ENCODE data around the gene MGAT3.
A peak's percentile ranks its signal among the peaks of the same experiment; 100 is the strongest.

The MGAT3 gene

GRCh38 chr22:39444937-39445465, 11.8 kb upstream of the MGAT3 start:
- no peak overlapping the region for H3K27ac ChIP-seq (ENCODE audit: low read depth, low read length)
- no peaks in the 10 kb centered on the region for H3K4me1 ChIP-seq (ENCODE audit: control insufficient read depth, insufficient read depth, low read length)
- H3K36me3 ChIP-seq (ENCODE audit: control insufficient read depth, insufficient read depth, low read length): no peaks in the 10 kb centered on the region
- H3K9ac ChIP-seq (ENCODE audit: low read length): no peak overlapping the region
- no peaks in the 10 kb centered on the region for H3K27me3 ChIP-seq (ENCODE audit: control insufficient read depth, insufficient read depth, low read length)
- H3K4me3 ChIP-seq (ENCODE audit: low read length): no peak overlapping the region

DNA sequence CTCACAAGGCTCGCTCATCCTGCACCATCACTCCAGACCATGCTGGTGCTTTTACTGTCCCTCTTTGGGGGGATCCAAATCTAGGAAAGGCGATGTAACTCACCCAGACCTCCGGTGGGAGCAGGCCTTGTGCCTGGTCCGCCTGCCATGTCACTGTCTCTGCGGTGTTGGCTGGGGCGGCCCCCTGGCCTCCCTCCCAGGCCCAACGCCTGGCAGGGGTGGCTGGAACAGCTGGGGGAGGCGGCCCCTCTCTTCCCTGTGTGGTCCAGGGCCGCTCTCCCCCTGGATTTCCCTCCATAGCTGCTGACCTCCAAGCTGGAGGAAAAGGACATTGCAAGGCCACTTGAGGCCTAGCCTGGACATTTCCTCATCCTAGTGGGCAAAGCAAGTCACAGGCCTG, 11.1 kb upstream of the MGAT3 start:
- Histone ChIP-seq H3K9ac (ENCODE audit: low read length) (no peak overlapping the region), H3K4me3 (ENCODE audit: low read length) (no peak overlapping the region), H3K4me1 (ENCODE audit: control insufficient read depth, insufficient read depth, low read length) (no peaks in the 10 kb centered on the region), H3K27me3 (ENCODE audit: control insufficient read depth, insufficient read depth, low read length) (no peaks in the 10 kb centered on the region), H3K27ac (ENCODE audit: low read depth, low read length) (no peak overlapping the region), H3K36me3 (ENCODE audit: control insufficient read depth, insufficient read depth, low read length) (no peaks in the 10 kb centered on the region)

DNA sequence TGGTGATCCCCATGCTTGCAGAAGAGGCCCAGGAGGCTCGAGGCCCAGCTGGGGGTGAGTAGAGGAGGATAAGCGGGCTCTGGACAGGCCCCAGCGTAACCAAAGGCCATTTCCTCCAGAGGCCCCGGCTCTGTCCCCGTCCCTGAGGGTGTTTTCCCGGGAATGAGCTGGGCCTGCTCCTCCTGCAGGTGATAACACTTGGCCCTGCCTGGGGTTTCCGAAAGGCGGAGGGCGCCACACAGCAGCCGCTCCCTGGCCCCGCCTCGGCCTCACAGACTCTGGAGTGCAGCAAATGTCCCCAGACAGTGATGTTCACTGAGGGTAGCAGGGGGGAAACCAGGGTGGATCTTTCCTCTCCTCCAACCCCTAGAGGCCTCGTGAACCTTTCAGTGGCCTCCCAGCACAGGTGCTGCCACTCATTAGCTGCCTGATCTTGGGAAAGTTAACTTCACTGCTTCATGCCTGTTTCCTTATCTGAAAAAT, 10.5 kb upstream of the MGAT3 start:
- Histone ChIP-seq H3K36me3 (ENCODE audit: control insufficient read depth, insufficient read depth, low read length) (no peaks in the 10 kb centered on the region), H3K9ac (ENCODE audit: low read length) (no peak overlapping the region), H3K4me1 (ENCODE audit: control insufficient read depth, insufficient read depth, low read length) (no peaks in the 10 kb centered on the region), H3K27me3 (ENCODE audit: control insufficient read depth, insufficient read depth, low read length) (no peaks in the 10 kb centered on the region), H3K4me3 (ENCODE audit: low read length) (no peak overlapping the region), H3K27ac (ENCODE audit: low read depth, low read length) (no peak overlapping the region)

GRCh38 chr22:39448205-39449054, 8.4 kb upstream of the MGAT3 start:
- H3K4me3 ChIP-seq (ENCODE audit: low read length): no peak overlapping the region
- no peaks in the 10 kb centered on the region for H3K36me3 ChIP-seq (ENCODE audit: control insufficient read depth, insufficient read depth, low read length)
- no peaks in the 10 kb centered on the region for H3K27me3 ChIP-seq (ENCODE audit: control insufficient read depth, insufficient read depth, low read length)
- H3K27ac ChIP-seq (ENCODE audit: low read depth, low read length): no peak overlapping the region
- no peak overlapping the region for H3K9ac ChIP-seq (ENCODE audit: low read length)
- H3K4me1 ChIP-seq (ENCODE audit: control insufficient read depth, insufficient read depth, low read length): no peaks in the 10 kb centered on the region

DNA sequence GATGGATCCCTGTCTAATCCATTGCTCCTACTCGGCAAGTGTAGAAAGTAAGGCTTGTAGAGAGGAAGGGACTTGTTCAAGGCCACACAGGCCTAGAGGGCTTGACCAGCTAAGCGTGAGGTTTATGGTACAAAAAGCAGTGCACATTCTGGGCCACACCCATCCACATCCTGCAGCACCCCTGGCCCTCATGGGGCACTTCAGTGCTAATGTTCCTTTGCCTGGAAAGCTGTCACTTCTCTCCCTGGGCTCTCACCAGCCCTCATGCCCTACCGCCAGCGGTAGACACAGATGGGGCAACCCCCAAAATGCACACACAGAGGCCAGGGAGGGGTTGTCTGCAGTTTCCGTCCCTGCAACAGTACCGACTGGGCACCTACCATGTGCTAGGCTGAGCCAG, 7.1 kb upstream of the MGAT3 start:
- H3K9ac ChIP-seq (ENCODE audit: low read length): no peak overlapping the region

GRCh38 chr22:39450258-39450955, 6.4 kb upstream of the MGAT3 start:
- Histone ChIP-seq H3K4me3 (ENCODE audit: low read length) (no peak overlapping the region), H3K36me3 (ENCODE audit: control insufficient read depth, insufficient read depth, low read length) (no peaks in the 10 kb centered on the region), H3K27ac (ENCODE audit: low read depth, low read length) (no peak overlapping the region), H3K27me3 (ENCODE audit: control insufficient read depth, insufficient read depth, low read length) (no peaks in the 10 kb centered on the region), H3K4me1 (ENCODE audit: control insufficient read depth, insufficient read depth, low read length) (no peaks in the 10 kb centered on the region), H3K9ac (ENCODE audit: low read length) (no peak overlapping the region)

More for the DNA sequence above, 7.1 kb upstream of the MGAT3 start:
- Histone ChIP-seq H3K4me3 (ENCODE audit: low read length) (no peak overlapping the region), H3K4me1 (ENCODE audit: control insufficient read depth, insufficient read depth, low read length) (no peaks in the 10 kb centered on the region), H3K27ac (ENCODE audit: low read depth, low read length) (no peak overlapping the region), H3K27me3 (ENCODE audit: control insufficient read depth, insufficient read depth, low read length) (no peaks in the 10 kb centered on the region), H3K36me3 (ENCODE audit: control insufficient read depth, insufficient read depth, low read length) (no peaks in the 10 kb centered on the region)

DNA sequence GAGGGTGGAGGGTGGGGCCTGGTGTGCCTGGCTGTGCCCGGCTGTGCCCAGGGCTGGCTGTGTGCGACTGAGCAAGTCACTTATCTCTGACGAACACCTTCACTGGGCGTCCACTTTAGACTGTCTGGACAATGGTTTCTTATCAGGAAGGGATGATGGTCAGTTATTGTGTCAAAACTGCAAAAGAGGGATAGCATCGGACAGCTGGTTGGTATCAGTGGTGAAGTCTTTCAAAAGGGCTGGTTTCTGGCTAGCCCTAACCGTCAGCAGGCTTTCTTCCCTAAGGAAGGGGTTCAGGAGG, 4.1 kb upstream of the MGAT3 start:
- H3K36me3 ChIP-seq (ENCODE audit: control insufficient read depth, insufficient read depth, low read length): no peaks in the 10 kb centered on the region
- no peaks in the 10 kb centered on the region for H3K27me3 ChIP-seq (ENCODE audit: control insufficient read depth, insufficient read depth, low read length)
- no peaks in the 10 kb centered on the region for H3K4me1 ChIP-seq (ENCODE audit: control insufficient read depth, insufficient read depth, low read length)
- no peak overlapping the region for H3K9ac ChIP-seq (ENCODE audit: low read length)
- no peak overlapping the region for H3K4me3 ChIP-seq (ENCODE audit: low read length)
- H3K27ac ChIP-seq (ENCODE audit: low read depth, low read length): no peak overlapping the region

DNA sequence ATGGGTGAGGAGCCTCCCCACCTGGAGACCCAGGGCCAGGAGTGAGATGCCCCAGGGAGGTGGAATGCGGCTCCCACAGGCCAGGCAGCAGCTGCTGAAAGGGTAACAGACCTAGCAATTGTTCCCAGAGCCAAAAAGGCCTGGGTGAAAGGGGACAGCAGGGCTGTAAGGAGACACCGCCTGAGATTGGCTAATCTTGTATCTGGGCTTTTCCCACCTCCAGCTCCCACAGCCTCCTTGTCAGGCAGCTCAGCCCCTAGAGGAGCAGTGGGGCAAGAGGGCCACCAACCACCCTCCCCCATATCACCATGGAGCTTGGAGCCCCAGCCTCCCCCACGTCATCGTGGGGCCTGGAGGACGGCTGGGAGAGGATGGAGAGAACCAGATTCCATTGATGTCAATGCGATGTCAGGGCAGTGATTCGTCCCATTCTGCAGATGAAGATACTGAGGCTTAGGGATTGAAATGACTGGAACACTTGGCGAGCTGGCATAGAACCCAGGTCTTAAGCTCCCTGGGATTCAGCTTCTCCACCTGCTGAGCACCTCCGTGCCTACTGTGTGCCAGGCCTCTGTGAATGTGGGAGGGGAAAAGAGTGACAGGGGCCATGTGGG, 2.9 kb upstream of the MGAT3 start:
- H3K9ac ChIP-seq (ENCODE audit: low read length): no peak overlapping the region
- H3K4me1 ChIP-seq (ENCODE audit: control insufficient read depth, insufficient read depth, low read length): no peaks in the 10 kb centered on the region
- peaks cover 6% of the 10 kb centered on the region for H3K27me3 ChIP-seq (ENCODE audit: control insufficient read depth, insufficient read depth, low read length)
- H3K4me3 ChIP-seq (ENCODE audit: low read length): no peak overlapping the region
- no peaks in the 10 kb centered on the region for H3K36me3 ChIP-seq (ENCODE audit: control insufficient read depth, insufficient read depth, low read length)
- no peak overlapping the region for H3K27ac ChIP-seq (ENCODE audit: low read depth, low read length)

GRCh38 chr22:39454385-39454871, 2.4 kb upstream of the MGAT3 start:
- no peak overlapping the region for H3K27ac ChIP-seq (ENCODE audit: low read depth, low read length)

GRCh38 chr22:39457198-39457555, 365 bp downstream of the MGAT3 start:
- Histone ChIP-seq H3K36me3 (ENCODE audit: control insufficient read depth, insufficient read depth, low read length) (no peaks in the 10 kb centered on the region), H3K9ac (ENCODE audit: low read length) (no peak overlapping the region), H3K27ac (ENCODE audit: low read depth, low read length) (no peak overlapping the region), H3K4me3 (ENCODE audit: low read length) (peak overlapping the region; percentile 18), H3K4me1 (ENCODE audit: control insufficient read depth, insufficient read depth, low read length) (no peaks in the 10 kb centered on the region), H3K27me3 (ENCODE audit: control insufficient read depth, insufficient read depth, low read length) (peaks cover 7% of the 10 kb centered on the region)

More at GRCh38 chr22:39454385-39454871, 2.4 kb upstream of the MGAT3 start:
- Histone ChIP-seq H3K4me3 (ENCODE audit: low read length) (no peak overlapping the region), H3K36me3 (ENCODE audit: control insufficient read depth, insufficient read depth, low read length) (no peaks in the 10 kb centered on the region), H3K4me1 (ENCODE audit: control insufficient read depth, insufficient read depth, low read length) (no peaks in the 10 kb centered on the region), H3K9ac (ENCODE audit: low read length) (no peak overlapping the region), H3K27me3 (ENCODE audit: control insufficient read depth, insufficient read depth, low read length) (peaks cover 7% of the 10 kb centered on the region)

DNA sequence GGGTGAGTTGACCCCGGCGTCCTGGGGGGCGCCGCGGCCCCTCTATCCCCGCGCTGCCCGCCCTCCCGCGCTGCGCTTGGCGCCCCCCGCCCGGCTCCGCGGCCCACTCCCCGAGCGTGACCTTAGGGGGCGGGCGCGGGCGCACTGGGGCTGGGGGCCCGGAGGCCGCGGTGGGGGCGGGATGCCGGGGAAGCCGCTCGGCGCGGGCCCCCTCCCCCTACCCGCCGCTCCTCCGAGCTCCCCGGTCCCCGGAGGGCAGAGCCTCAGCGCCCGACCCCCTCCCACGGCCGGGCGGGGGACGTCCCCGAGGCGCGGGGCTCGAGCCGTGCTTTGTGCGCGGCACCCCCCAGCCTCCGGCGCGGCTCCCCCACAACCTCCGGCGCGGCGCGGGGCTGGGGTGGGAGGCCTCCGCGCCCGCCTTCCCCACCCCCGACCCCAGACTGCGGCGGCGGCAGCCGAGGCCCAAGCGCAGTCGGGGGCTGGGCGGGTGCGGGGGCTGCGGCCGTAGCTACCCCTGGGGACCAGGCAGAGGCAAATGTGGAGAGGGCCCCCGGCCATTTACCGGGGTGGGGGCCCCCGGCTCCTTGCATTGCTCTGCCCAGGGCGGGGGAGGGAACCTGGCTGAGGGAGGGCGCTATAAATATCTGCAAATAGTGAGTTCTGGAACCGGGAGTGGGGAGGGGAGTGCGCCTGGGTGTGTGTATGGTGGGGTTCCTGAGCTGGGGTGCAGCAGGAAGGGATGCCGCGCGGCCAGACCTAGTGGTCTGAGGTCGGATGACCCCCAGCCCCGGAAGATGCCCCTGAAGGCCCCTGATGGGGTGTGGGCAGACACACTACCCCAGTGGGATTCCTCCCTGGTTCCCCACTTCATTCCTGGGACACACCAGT, 988 bp downstream of the MGAT3 start:
- H3K9ac ChIP-seq (ENCODE audit: low read length): no peak overlapping the region
- no peaks in the 10 kb centered on the region for H3K4me1 ChIP-seq (ENCODE audit: control insufficient read depth, insufficient read depth, low read length)
- H3K27me3 ChIP-seq (ENCODE audit: control insufficient read depth, insufficient read depth, low read length): peaks cover 7% of the 10 kb centered on the region
- H3K4me3 ChIP-seq (ENCODE audit: low read length): peak overlapping the region; percentile 50
- H3K36me3 ChIP-seq (ENCODE audit: control insufficient read depth, insufficient read depth, low read length): no peaks in the 10 kb centered on the region
- H3K27ac ChIP-seq (ENCODE audit: low read depth, low read length): no peak overlapping the region
